Transverse colon (tissue), 4 donors: ENCODE results near the gene DENND6B.

Experiments used
- CTCF ChIP-seq, 5 experiments: fragments of 200-600 bp in 3 of 5; fragments of 450-650 bp in 2 of 5; sonication (generic) in 3 of 5; IDR thresholded peaks; 1 replicate in 2 of 5; 2 replicates in 3 of 5; pipeline ENCODE4 v1.5.1; 2016 to 2017; ENCODE audit warnings: antibody characterized with exemption in 5 of 5, inconsistent platforms in 3 of 5, mild to moderate bottlenecking in 2 of 5, moderate library complexity in 1 of 5
- EP300 ChIP-seq: sonication (generic); formaldehyde crosslinking; IDR thresholded peaks from one replicate; pipeline ENCODE4 v1.6.1; 2017; ENCODE audit warnings: antibody characterized with exemption, low read depth
- POLR2AphosphoS5 ChIP-seq, 3 donors: sonication (generic); formaldehyde crosslinking; IDR thresholded peaks; one replicate each; pipeline ENCODE4 v1.6.1; 2016; ENCODE audit warnings: antibody characterized with exemption in 3 of 3

- TF ChIP-seq CTCF (IDR thresholded peaks at IDR 0.05) = no peak
- no peak for TF ChIP-seq EP300
- TF ChIP-seq POLR2AphosphoS5 (IDR thresholded peaks at IDR 0.05) = no peak
Measured at GRCh38 chr22:50268655-50269113, 58.1 kb downstream of the DENND6B start.
